Fibroblast of lung (primary cell): ENCODE data around the gene SLC29A4. TPM values are rescaled to one million over a fixed set of nuclear protein-coding genes. Genes with fewer than 3 reads are reported as not detected.

Source experiments
- DNase-seq, 2 donors: peaks; one replicate each; pipeline versions ENCODE4 v3.0.0 to v3.0.0-alpha.2; 2010; ENCODE audit warnings: low read depth in 2 of 2
- H2AFZ ChIP-seq: 2 replicates; pipeline ENCODE4 v1.5.1; 2012; ENCODE audit warnings: low read length, control low read depth, inconsistent platforms
- H3K27ac ChIP-seq: 2 replicates; pipeline ENCODE4 v1.5.1; 2011; ENCODE audit warnings: low read length, control low read depth; ENCODE audit not compliant: insufficient read depth
- H3K27me3 ChIP-seq: 2 replicates; pipeline ENCODE4 v1.5.1; 2011; ENCODE audit warnings: mild to moderate bottlenecking, low read length; ENCODE audit not compliant: control insufficient read depth, insufficient read depth
- H3K36me3 ChIP-seq: 2 replicates; pipeline ENCODE4 v1.5.1; 2011; ENCODE audit warnings: low read length; ENCODE audit not compliant: control insufficient read depth, insufficient read depth
- H3K4me1 ChIP-seq: 2 replicates; pipeline ENCODE4 v1.5.1; 2011; ENCODE audit warnings: low read length; ENCODE audit not compliant: control insufficient read depth, insufficient read depth; ENCODE audit errors: extremely low read depth
- H3K4me2 ChIP-seq: 2 replicates; pipeline ENCODE4 v1.5.1; 2011; ENCODE audit warnings: low read length, control low read depth; ENCODE audit not compliant: insufficient read depth; ENCODE audit errors: extremely low read depth
- H3K4me3 ChIP-seq, 4 experiments: fragments of 200-600 bp in 1 of 4; sonication (generic) in 1 of 4; replicated peaks in 1 of 4; 2 replicates each; pipeline ENCODE4 v1.5.1; 2011 to 2016; ENCODE audit warnings: low read length in 4 of 4, low read depth in 3 of 4, mild to moderate bottlenecking in 3 of 4, control low read depth in 2 of 4, inconsistent platforms in 1 of 4, mixed read lengths in 1 of 4; ENCODE audit not compliant: insufficient read depth in 1 of 4; ENCODE audit errors: control extremely low read depth in 1 of 4
- H3K79me2 ChIP-seq: 2 replicates; pipeline ENCODE4 v1.5.1; 2012; ENCODE audit warnings: mild to moderate bottlenecking, low read length, inconsistent platforms; ENCODE audit not compliant: control insufficient read depth, insufficient read depth
- H3K9ac ChIP-seq: 2 replicates; pipeline ENCODE4 v1.5.1; 2011; ENCODE audit warnings: mild to moderate bottlenecking, low read length, control low read depth; ENCODE audit not compliant: insufficient read depth
- H3K9me3 ChIP-seq: 2 replicates; pipeline ENCODE4 v1.5.1; 2012; ENCODE audit warnings: low read depth, low read length; ENCODE audit not compliant: control insufficient read depth, insufficient read depth
- H4K20me1 ChIP-seq: 2 replicates; pipeline ENCODE4 v1.5.1; 2011; ENCODE audit warnings: low read length; ENCODE audit not compliant: control insufficient read depth, insufficient read depth; ENCODE audit errors: extremely low read depth
- CTCF ChIP-seq, 2 donors: IDR thresholded peaks in 1 of 2; conservative IDR thresholded peaks in 1 of 2; 1 replicate in 1 of 2; 2 replicates in 1 of 2; pipeline ENCODE4 v1.5.1; 2011 to 2012; ENCODE audit warnings: low read length in 2 of 2, control low read depth in 1 of 2, inconsistent platforms in 1 of 2, low read depth in 1 of 2, mild to moderate bottlenecking in 1 of 2
- EZH2 ChIP-seq: IDR thresholded peaks from 2 replicates; pipeline ENCODE4 v1.5.1; 2012; ENCODE audit warnings: low read length, control low read depth, mild to moderate bottlenecking; ENCODE audit errors: missing control alignments
- polyA plus RNA-seq, 2 donors: library from polyadenylated mRNA; depleted of rRNA in 1 of 2; stranded (reverse) in 1 of 2; unstranded in 1 of 2; fragments of >200 nt; gene quantifications; 2 replicates each; pipeline ENCODE4 v1.2.1, GENCODE V29; 2011 to 2012; ENCODE audit warnings: missing spikeins in 1 of 2
- total RNA-seq: library from RNA; depleted of rRNA; stranded (reverse); fragments of >200 nt; gene quantifications from 2 replicates; pipeline ENCODE4 v1.2.1, GENCODE V29; 2014

Gene SLC29A4
- total and polyA plus RNA-seq, 2 donors (not counting 1 experiment from before 2014, with no cell fraction given) = 1.0 to 5.1 TPM

- TF ChIP-seq EZH2 (no peak), CTCF (conservative IDR thresholded peaks at IDR 0.05 in 1 of 2, IDR thresholded peaks at IDR 0.05 in 1 of 2; ENCODE audit: low read depth in 1 of 2, low read length in 2 of 2) (no peak)
- Histone ChIP-seq H3K9ac (no peak overlapping the region), H3K9me3 (no peaks in the 10 kb centered on the region), H3K4me3 (no peak overlapping the region), H2AFZ (no peak overlapping the region), H4K20me1 (no peaks in the 10 kb centered on the region), H3K36me3 (peaks cover 12% of the 10 kb centered on the region), H3K79me2 (peaks cover 3% of the 10 kb centered on the region), H3K27me3 (no peaks in the 10 kb centered on the region), H3K4me1 (no peaks in the 10 kb centered on the region), H3K4me2 (no peak overlapping the region), H3K27ac (no peak overlapping the region)
- no peak for DNase-seq
These were observed 57.2 kb downstream of the SLC29A4 start for GRCh38 chr7:5339955-5340354.

- Histone ChIP-seq H3K36me3 (peaks cover 16% of the 10 kb centered on the region), H3K79me2 (no peaks in the 10 kb centered on the region)
These were observed 59.9 kb downstream of the SLC29A4 start for GRCh38 chr7:5342631-5343030.

GRCh38 chr7:5343884-5344283 lies 61.1 kb downstream of the SLC29A4 start:
- Histone ChIP-seq H3K79me2 (no peaks in the 10 kb centered on the region), H3K9ac (no peak overlapping the region), H3K4me2 (no peak overlapping the region), H3K36me3 (peaks cover 16% of the 10 kb centered on the region), H2AFZ (no peak overlapping the region), H3K27me3 (no peaks in the 10 kb centered on the region), H3K27ac (no peak overlapping the region), H3K9me3 (no peaks in the 10 kb centered on the region), H3K4me1 (no peaks in the 10 kb centered on the region), H4K20me1 (no peaks in the 10 kb centered on the region), H3K4me3 (no peak overlapping the region)
- no peak for DNase-seq
- TF ChIP-seq EZH2 (no peak), CTCF (conservative IDR thresholded peaks at IDR 0.05 in 1 of 2, IDR thresholded peaks at IDR 0.05 in 1 of 2; ENCODE audit: low read depth in 1 of 2, low read length in 2 of 2) (no peak)

More at GRCh38 chr7:5342631-5343030, 59.9 kb downstream of the SLC29A4 start:
- H2AFZ ChIP-seq = no peak overlapping the region
- no peak for TF ChIP-seq EZH2
- no peak for TF ChIP-seq CTCF (conservative IDR thresholded peaks at IDR 0.05 in 1 of 2, IDR thresholded peaks at IDR 0.05 in 1 of 2; ENCODE audit: low read depth in 1 of 2, low read length in 2 of 2)
- no peak overlapping the region for H3K27ac ChIP-seq
- H3K9me3 ChIP-seq = no peaks in the 10 kb centered on the region
- H3K9ac ChIP-seq = no peak overlapping the region
- H3K4me3 ChIP-seq = no peak overlapping the region
- H3K4me2 ChIP-seq = no peak overlapping the region
- no peaks in the 10 kb centered on the region for H4K20me1 ChIP-seq
- no peaks in the 10 kb centered on the region for H3K4me1 ChIP-seq
- DNase-seq = no peak
- no peaks in the 10 kb centered on the region for H3K27me3 ChIP-seq
